Activated naive CD8-positive, alpha-beta T cell treated with anti-CD3 and anti-CD28 coated beads, Interleukin-2, amount 50 U/mL, for 16 hours (primary cell): ENCODE data around the gene TGFB2.

ENCODE experiments used
- DNase-seq: peaks from one replicate; pipeline ENCODE4 v3.0.0-alpha.2; 2020; ENCODE audit warnings: low read depth, low spot score

Gene TGFB2

GRCh38 chr1:218488531-218488930 lies 143.4 kb downstream of the TGFB2 start:
- no peak for DNase-seq

DNA sequence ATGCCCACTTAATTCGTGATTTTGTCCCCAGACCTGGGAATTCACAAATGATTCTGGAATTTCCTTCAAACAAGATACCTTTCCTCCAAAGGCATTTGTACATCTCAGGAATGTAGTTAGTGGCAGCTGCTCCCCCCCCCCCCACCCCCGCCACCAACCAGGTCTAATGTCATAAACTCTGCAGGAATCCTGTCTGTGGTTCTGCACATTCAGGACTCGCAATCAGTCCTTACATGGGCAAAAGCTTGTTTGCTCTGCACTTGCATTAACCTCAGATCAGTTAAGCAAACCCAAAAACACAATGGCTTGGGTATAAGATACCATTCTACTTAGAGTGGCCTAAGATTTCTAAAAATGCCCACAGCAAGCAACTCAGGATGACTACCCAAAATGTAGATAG lies 143.8 kb downstream of the TGFB2 start:
- no peak for DNase-seq

DNA sequence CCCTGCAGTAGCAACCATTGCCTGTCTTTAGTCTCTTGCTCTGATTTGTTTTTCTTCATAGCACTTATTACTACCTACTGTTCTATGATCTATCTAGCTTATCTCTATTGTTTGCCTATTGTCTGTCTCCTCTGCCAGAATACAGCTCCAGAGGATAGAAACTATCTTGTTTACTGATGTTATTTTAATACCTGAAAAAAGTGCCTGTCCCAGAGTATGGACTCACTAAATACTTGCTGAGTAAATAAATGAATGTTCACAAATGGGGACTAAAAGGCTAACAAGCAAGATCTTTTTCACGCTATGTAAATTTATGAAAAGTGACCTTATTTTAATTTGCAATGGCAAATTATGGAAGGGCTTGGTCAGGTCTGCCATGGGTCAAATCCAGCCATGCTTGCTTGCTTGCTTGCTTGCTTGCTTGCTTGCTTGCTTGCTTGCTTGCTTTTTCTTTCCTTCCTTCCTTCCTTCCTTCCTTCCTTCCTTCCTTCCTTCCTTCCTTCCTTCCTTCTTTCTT lies 145.3 kb downstream of the TGFB2 start:
- no peak for DNase-seq

DNA sequence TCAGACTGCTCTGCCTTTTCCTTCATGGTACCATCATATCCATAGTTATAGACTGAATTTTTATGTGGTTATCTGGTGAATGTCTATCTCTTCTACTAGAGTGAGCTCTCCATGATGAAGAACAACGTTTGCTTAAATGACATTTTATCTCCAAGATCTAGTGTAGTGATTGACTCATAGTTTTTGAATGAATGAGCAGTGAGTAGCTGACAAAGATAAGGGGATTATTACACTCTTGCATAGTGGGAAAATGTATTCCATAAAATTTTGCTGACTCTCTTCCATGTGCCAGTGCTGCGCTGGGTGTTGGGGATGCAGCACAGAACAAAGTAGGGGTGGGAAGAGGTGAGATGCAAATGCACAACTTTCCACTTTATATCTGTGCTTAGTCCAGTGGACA lies 147.7 kb downstream of the TGFB2 start:
- no peak for DNase-seq

GRCh38 chr1:218493986-218494385 lies 148.8 kb downstream of the TGFB2 start:
- DNase-seq = no peak
